ENCODE data around the gene SLC1A6.
"Not testable (repeated sequence)": the region's sequence is repeated elsewhere in the genome, so short reads cannot be mapped to it uniquely, and the experiment has no call there.

SLC1A6 gene

GRCh38 chr19:14979476-14980255 lies at the start of gene SLC1A6:
Gene SLC1A6 (minus strand): TSS chr19:14979864. CDS start chr19:14972910, 6,954 bp downstream.
- in situ Hi-C loops (cut with MboI; ENCODE audit: low sequenced_read_pairs), result no loop called here

GRCh38 chr19:15028490-15028889 lies 48.8 kb upstream of the SLC1A6 start:
- in situ Hi-C loops (cut with MboI; ENCODE audit: low sequenced_read_pairs), result no loop called here

GRCh38 chr19:15025217-15025616 lies 45.6 kb upstream of the SLC1A6 start:
- in situ Hi-C loops (cut with MboI; ENCODE audit: low sequenced_read_pairs), result no loop called here

DNA sequence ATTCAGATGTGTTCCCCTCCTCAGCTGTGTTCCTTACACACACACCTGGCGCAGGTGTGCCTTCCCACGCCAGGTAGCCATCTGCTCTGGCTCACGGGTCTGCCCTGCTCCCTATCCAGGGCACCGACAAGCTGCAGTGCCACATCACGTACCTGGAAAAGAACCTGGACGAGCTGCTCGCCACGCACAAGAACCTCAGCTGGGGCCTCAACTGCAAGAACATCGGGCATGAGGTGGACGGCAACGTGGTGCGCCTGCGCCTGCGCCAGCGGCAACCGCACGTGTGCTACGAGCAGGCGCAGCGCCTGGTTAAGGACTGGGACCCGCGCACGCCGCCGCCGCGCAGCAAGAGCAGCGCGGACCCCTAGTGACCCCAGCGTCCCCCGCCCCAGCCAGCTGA lies 43.1 kb upstream of the SLC1A6 start:
- in situ Hi-C loops (cut with MboI; ENCODE audit: low sequenced_read_pairs), result no loop called here

- in situ Hi-C loops (cut with MboI; ENCODE audit: low sequenced_read_pairs), result no loop called here
Observed at GRCh38 chr19:15021286-15022007, 41.8 kb upstream of the SLC1A6 start.

- in situ Hi-C loops (cut with MboI; ENCODE audit: low sequenced_read_pairs), result not testable (repeated sequence)
Observed at GRCh38 chr19:15018836-15019235, 39.2 kb upstream of the SLC1A6 start.

GRCh38 chr19:15015946-15016542 lies 36.4 kb upstream of the SLC1A6 start:
- in situ Hi-C loops (cut with MboI; ENCODE audit: low sequenced_read_pairs), result no loop called here

DNA sequence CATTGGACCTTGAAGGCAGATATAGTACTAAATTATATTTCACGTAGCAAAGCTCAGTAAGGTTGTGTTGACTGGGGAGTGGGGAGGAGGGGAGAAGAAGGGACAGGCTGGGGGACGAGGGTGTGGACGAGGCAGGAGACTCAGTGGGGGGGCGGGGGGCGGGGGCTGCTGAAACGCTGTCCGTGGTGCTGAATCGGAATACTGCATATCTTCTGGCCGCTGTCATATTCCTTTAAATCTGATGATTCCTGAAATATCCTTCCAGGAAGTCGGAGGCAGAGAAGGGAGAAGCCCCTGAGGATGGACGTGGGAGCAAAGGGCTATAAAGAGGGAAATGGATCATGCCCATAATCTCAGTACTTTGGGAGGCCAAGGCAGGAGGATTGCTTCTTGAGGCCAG lies 34.9 kb upstream of the SLC1A6 start:
- in situ Hi-C loops (cut with MboI; ENCODE audit: low sequenced_read_pairs), result no loop called here

DNA sequence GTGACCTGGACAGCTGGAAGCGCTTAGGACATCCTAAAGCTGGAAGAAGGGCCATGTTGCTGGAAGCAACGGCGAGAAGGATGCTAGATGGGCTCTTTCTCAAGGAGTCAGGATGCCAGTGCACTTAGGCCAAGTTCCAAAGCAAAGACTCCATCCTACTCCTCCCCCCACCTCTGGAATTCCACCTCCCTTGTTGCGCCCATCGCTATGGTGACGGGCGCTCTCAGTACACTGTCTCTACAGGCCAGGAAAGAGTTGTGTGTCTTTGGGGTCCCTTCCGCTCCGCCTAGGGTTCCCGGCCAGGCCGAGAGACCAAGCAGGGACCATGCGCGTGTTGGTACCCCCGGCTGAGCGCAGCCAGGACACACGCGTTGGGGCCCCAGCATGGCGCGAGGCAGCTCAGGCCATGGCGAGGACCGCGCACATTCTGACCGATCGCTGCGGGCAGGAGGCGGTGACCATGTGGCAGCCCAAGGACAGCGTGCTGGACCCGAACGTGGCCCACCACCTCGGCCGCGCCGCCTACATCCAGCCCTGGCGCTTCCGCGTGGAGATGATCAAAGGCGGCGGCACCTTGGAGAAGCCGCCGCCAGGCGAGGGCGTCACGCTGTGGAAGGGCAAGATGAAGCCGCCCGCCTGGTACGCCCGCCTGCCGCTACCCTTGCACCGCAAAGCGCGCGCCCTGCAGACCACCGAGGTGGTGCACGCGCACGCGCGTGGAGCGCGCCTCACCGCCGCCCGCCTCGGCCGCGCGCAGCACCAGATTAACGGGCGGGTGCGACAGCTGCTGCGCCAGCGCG lies 31.0 kb upstream of the SLC1A6 start:
- in situ Hi-C loops (cut with MboI; ENCODE audit: low sequenced_read_pairs), result no loop called here

DNA sequence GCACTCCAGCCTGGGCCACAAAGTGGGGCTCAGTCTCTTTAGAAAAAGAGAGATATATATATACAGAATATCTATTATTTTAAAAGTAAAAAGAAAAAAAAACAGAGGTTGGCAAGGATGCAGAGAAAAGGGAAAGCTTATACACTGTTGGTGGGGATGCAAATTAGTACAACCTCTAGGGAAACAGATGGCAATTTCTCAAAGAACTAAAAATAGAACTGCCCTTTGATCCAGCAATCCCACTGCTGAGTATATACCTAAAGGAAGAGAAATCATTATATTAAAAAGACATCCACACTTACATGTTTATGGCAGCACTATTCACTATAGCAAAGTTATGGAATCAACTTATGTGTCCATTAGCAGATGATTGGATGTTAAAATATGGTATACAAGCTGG lies 28.6 kb upstream of the SLC1A6 start:
- in situ Hi-C loops (cut with MboI; ENCODE audit: low sequenced_read_pairs), result no loop called here

- in situ Hi-C loops (cut with MboI; ENCODE audit: low sequenced_read_pairs), result no loop called here
Observed at GRCh38 chr19:14997981-14998380, 18.3 kb upstream of the SLC1A6 start.

DNA sequence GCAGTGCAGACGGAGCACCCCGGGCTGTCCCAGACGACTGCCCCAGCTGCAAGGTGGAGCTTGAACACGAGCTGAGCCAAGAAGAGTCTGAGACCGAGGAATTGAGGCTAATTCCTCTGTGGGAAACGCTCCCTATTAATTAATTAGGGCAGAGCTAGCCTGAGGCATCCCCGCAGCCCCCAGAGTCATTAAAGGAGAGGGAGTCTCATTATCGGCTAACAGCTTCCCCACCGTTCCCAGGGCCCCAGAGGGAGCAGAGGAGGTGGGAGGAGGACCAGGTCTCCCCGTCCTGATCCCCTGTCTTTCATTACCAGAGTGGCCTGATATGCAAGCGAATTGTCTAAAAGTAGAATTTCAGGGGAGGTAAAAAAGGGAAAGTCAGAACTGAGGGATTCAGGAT lies 13.1 kb upstream of the SLC1A6 start:
- in situ Hi-C loops (cut with MboI; ENCODE audit: low sequenced_read_pairs), result no loop called here

DNA sequence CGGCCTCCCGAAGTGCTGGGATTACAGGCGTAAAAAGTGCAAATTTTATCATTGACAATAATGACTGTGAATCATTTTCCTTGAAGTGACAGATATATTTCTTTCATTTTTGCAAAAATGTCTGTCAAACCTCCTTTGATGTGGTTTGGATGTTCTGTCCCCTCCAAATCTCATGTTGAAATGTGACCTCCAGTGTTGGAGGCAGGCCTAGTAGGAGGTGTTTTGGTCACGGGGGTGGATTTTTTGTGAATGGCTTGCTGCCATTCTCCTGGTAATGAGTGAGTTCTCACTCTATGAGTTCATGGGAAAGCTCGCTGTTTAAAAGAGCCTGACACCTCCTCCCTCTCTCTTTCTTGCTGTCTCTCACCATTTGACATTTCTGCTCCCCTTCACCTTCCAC lies 5.5 kb upstream of the SLC1A6 start:
- in situ Hi-C loops (cut with MboI; ENCODE audit: low sequenced_read_pairs), result no loop called here

DNA sequence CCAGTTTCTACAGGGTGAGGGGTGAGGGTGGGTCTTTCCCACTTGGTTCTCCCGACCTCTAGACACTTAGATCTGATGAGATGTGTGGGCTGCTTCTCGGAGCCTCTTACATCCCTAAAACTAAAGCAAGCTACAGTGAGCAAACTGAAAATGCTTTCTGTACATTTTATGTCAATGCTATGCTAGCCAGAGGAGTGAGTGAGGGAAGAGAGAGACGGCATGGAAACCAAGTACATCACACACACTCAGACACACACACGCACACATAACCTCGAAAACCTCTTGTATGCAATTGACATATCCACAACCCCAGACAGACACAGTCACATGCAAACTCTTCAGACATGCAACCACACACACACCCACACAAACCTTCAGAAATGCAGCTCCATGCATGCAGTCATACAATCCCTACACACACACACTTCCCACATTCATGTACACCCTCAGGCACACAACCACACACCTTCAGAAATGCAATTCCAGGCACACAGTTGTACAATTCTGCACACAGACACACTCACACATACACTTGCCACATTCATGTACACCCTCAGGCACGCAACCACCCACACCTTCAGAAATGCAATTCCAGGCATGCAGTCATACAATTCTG lies 1.4 kb downstream of the SLC1A6 start:
- in situ Hi-C loops (cut with MboI; ENCODE audit: low sequenced_read_pairs), result no loop called here

- in situ Hi-C loops (cut with MboI; ENCODE audit: low sequenced_read_pairs), result no loop called here
Observed at GRCh38 chr19:14977128-14977527, 2.5 kb downstream of the SLC1A6 start.

GRCh38 chr19:14974488-14974887 lies 5.2 kb downstream of the SLC1A6 start:
- in situ Hi-C loops (cut with MboI; ENCODE audit: low sequenced_read_pairs), result no loop called here

DNA sequence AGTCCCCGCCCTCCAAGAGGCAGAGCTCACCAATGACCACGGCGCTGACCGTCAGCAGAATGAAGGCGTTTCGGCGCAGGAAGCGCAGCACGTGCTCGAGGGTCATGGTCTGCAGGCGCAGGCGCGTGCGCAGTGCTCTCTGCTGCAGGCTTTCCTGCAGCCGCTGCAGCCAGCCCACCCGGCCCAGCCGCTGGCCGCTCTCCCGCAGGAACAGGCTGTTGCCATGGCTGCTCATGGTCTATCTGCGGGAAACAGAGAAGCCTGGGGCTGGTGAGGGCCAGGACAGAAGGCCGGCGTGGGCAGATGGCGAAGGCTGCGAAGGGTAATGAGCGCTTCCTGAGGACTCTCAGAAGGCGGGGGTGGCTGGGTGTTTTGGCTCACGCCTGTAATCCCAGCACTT lies 7.0 kb downstream of the SLC1A6 start:
- in situ Hi-C loops (cut with MboI; ENCODE audit: low sequenced_read_pairs), result no loop called here

DNA sequence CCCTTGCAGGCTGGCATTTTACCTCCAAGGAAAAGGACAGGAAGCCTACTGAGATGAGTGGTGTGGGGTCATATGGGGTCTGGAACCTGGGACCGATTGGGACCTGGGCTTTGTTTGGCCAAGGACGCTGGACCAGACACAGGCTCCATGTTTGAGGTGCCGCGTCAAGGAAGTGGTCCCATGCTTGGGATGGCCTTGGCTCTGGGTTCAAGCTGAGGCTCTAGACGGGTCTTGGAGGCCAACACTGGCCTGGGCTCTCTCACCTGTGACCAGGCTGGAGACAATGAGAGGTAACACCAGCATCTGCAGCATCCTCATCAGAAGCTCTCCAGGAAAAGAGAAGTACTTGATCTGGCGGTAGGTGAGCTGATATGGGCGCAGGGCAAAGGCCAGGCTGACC lies 8.2 kb downstream of the SLC1A6 start:
- in situ Hi-C loops (cut with MboI; ENCODE audit: low sequenced_read_pairs), result no loop called here

DNA sequence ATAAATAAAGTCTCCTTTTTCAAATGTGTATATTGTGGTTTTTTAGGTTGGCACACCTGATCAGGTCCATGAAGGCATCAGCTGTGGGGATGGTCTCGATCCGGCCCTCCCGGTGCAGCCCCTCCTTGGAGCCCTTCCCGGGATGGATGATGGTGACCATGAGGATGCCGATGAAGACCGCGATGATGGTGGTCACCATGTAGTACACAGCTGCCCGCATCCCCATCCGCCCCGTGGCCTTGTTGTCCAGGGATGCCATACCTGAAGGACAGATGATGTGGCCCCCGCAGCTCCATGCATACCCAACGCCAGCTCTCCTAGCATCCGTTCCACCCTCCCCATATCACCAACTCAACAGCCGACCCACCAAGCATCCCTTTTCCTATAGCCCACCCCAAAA lies 11.4 kb downstream of the SLC1A6 start:
- in situ Hi-C loops (cut with MboI; ENCODE audit: low sequenced_read_pairs), result no loop called here

DNA sequence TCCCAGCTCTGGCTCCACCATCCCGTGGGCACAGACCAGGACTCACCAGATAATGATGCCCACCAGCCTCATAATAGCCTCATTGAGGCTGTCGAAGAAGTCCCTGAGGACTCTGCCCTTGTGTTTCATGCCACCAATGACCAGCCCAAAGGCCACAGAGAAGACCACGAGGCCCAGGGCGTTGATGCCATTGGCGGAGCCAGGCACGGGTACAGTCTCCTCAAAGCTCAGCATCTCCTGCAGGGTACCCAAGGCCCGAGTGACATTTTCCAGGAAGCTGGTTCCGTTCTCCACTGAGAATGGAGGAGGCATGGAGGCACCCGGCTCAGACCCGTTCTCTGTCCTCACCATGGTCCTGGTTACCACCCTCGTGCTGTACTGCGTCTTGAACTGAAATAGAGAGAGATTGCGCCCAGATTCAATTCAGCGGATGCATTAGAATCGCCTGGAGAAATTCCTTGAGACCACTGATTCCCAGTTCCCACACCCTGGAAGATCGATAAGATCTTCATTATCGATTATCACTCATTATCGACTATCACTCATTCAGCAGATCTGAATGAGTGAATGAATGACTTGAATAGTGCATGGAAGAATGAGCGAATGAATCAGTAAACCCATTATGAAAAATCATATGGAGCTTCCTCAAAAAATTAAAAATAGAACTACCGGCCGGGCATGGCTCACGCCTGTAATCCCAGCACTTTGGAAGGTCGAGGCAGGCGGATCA lies 17.5 kb downstream of the SLC1A6 start:
- in situ Hi-C loops (cut with MboI; ENCODE audit: low sequenced_read_pairs), result no loop called here

All from HL-60/S4 treated with retinoic acid at 250 ng/mL for 4 days and 3 days (cell line).